Heart right ventricle (tissue), 16 donors: ENCODE results near the gene PRKACA. TPM values are rescaled to one million over a fixed set of nuclear protein-coding genes. Genes with fewer than 3 reads are reported as not detected.

Experiments used
- ATAC-seq, 8 donors: fragments of 200-7000 bp; cut with Tn5 transposase; one replicate each; pipeline ENCODE4 v1.9.1; 2020; ENCODE audit warnings: mild to moderate bottlenecking in 8 of 8, moderate library complexity in 8 of 8, moderate number of reproducible peaks in 1 of 8
- DNase-seq, 2 donors: peaks; one replicate each; pipeline ENCODE4 v3.0.0-alpha.2; 2020
- H3K27ac ChIP-seq, 10 donors: fragments of 200-600 bp; sonication (generic) in 2 of 10; one replicate each; pipeline versions ENCODE4 v1.5.0 to v1.8.0; 2020 to 2022; ENCODE audit warnings: mild to moderate bottlenecking in 3 of 10
- H3K27me3 ChIP-seq, 7 donors: fragments of 200-600 bp; one replicate each; pipeline ENCODE4 v1.8.0; 2021 to 2022; ENCODE audit warnings: mild to moderate bottlenecking in 2 of 7
- H3K36me3 ChIP-seq, 9 donors: fragments of 200-600 bp; sonication (generic) in 1 of 9; one replicate each; pipeline versions ENCODE4 v1.5.0 to v1.8.0; 2020 to 2022; ENCODE audit warnings: mild to moderate bottlenecking in 2 of 9
- H3K4me1 ChIP-seq, 9 donors: fragments of 200-600 bp; sonication (generic) in 1 of 9; one replicate each; pipeline versions ENCODE4 v1.5.0 to v1.8.0; 2020 to 2022; ENCODE audit warnings: mild to moderate bottlenecking in 4 of 9
- H3K4me3 ChIP-seq, 10 donors: fragments of 200-600 bp; sonication (generic) in 2 of 10; one replicate each; pipeline versions ENCODE4 v1.5.0 to v1.8.0; 2020 to 2022; ENCODE audit warnings: mild to moderate bottlenecking in 7 of 10, moderate library complexity in 2 of 10
- H3K9me3 ChIP-seq, 11 donors: fragments of 200-600 bp in 10 of 11; sonication (generic) in 2 of 11; one replicate each; pipeline versions ENCODE4 v1.5.0 to v1.8.0; 2013 to 2022; ENCODE audit warnings: mild to moderate bottlenecking in 2 of 11, control low read depth in 1 of 11, moderate library complexity in 1 of 11
- CTCF ChIP-seq, 9 donors: fragments of 200-600 bp; sonication (generic) in 2 of 9; IDR thresholded peaks; one replicate each; pipeline versions ENCODE4 v1.5.0 to v1.8.0; 2021 to 2022; ENCODE audit warnings: antibody characterized with exemption in 9 of 9, mild to moderate bottlenecking in 5 of 9, moderate library complexity in 1 of 9
- WGBS, 2 donors: extraction: QIAGEN DNeasy Blood & Tissue Kit; methylation state at CpG; one replicate each; pipeline ENCODE4 v1.1.7; 2013; ENCODE audit warnings: inconsistent platforms in 1 of 2; 5-methylcytosine and 5-hydroxymethylcytosine counted together
- intact Hi-C, 10 donors: fragments of 100-400 bp; cut with DNase I; formaldehyde crosslinking; loops; one replicate each; pipeline versions ENCODE4 v1.11.1 to v1.14.2; 2022
- polyA plus RNA-seq, 2 donors: library from polyadenylated mRNA; stranded (reverse); fragments of 200-250 nt; gene quantifications; one replicate each; pipeline ENCODE4 v1.2.3, GENCODE V29; 2013
- total RNA-seq, 10 donors: library from RNA; stranded (reverse); fragmentation: NEBNext Ultra II Directional in 3 of 10; extraction: Animal tissue kit (Norgen Biotek cat#: 25700) in 3 of 10; gene quantifications; one replicate each; pipeline versions ENCODE4 v1.2.1 to v1.2.4, GENCODE V29; 2021 to 2023
- donor health status: Arrhythmogenic right ventricular cardiomyopathy.
- donor health status: ischemic (EF 13 %, LVEDD 7.1; RV severe dilation, severe dysfunction).
- donor health status: healthy with polysubstance abuse.
- donor health status: DM: no; HTN: yes; CAD: no.
- donor health status: DM: no; HTN: no; CAD: no.
- donor health status: ischemic (EF 25% LVEDD 6.9; RV normal size, moderate dysfunction).
- donor health status: ischemic (EF 25% LVEDD 5.7; RV mildly dilated, moderate dysfunction).
- donor health status: healthy.
- donor health status: DM: yes; HTN: yes; CAD: no.
- donor health status: Ischemic cardiomyopathy.
- donor health status: ischemic (EF 35%, LVEDD 5.7; RV mildly dilated, moderate dysfunction).
- donor health status: nonischemic (EF 11% LVEDD 7.7; RV severe dilation, severe dysfunction).
- donor health status: DM: yes; HTN: yes; CAD: no.
- donor health status: PGD.
- donor health status: ischemic (EF 29% LVEDD 5.4; RV normal size, mild dysfunction).
- donor health status: nonischemic (EF 23%, LVEDD 6.1; RV moderate dilation, normal function).

The PRKACA gene
- total and polyA plus RNA-seq, 12 donors = 196 to 691 (median 508) TPM

GRCh38 chr19:14136509-14137281 is 19.1 kb upstream of the PRKACA start, which contains the start of gene ASF1B:
Gene ASF1B, minus strand, starts transcription at chr19:14136589. Its CDS starts 133 bp downstream, at chr19:14136456.
- DNase-seq = peak; percentile 99
- WGBS, 2 donors = 0% methylated on average over 78 of the region's 78 CpGs
- Histone ChIP-seq H3K4me1 (peaks cover 3 to 49% (median 31%) of the 10 kb centered on the region in 9 donors), H3K9me3 (no peaks in the 10 kb centered on the region), H3K36me3 (no peaks in the 10 kb centered on the region), H3K27me3 (no peaks in the 10 kb centered on the region), H3K27ac (peak within 1 kb of the TSS; percentile 83 to 97 (median 92)), H3K4me3 (peak within 1 kb of the TSS; percentile 56 to 91 (median 74))
- intact Hi-C loops = loop anchor here in 8 of 10 donors (1.0 to 10.0 kb wide), 10 partner anchors 18 to 338 kb away; partner anchors contain the start of genes MISP3 (in 3 of the 8), C19orf67 (in 1 of the 8), PTGER1 (in 1 of the 8) and SAMD1 (in 1 of the 8)
- peak; percentile 60 to 98 (median 91) for TF ChIP-seq CTCF (IDR thresholded peaks at IDR 0.05)
- ATAC-seq = peak; percentile 93 to 96 (median 95)

- TF ChIP-seq CTCF (IDR thresholded peaks at IDR 0.05) = no peak
- no peak for ATAC-seq
- H3K4me1 ChIP-seq = peaks cover 3 to 50% (median 31%) of the 10 kb centered on the region in 9 donors
- peak overlapping the region in 6 of 10 donors; percentile 17 to 96 (median 61) for H3K27ac ChIP-seq
- peak overlapping the region; percentile 29 to 88 (median 61) for H3K4me3 ChIP-seq
- H3K27me3 ChIP-seq = no peaks in the 10 kb centered on the region
- 1% methylated on average over 32 to 38 of the region's 38 CpGs for WGBS, 2 donors
- H3K9me3 ChIP-seq = no peaks in the 10 kb centered on the region
- H3K36me3 ChIP-seq = no peaks in the 10 kb centered on the region
- intact Hi-C loops = loop anchor here in 8 of 10 donors (1.0 to 10.0 kb wide), 10 partner anchors 18 to 339 kb away; partner anchors contain the start of genes MISP3 (in 3 of the 8), C19orf67 (in 1 of the 8), PTGER1 (in 1 of the 8) and SAMD1 (in 1 of the 8)
- no peak for DNase-seq
Observed at GRCh38 chr19:14135985-14136508, 18.5 kb upstream of the PRKACA start.

- no peak for TF ChIP-seq CTCF (IDR thresholded peaks at IDR 0.05)
- Histone ChIP-seq H3K27me3 (no peaks in the 10 kb centered on the region), H3K27ac (no peak overlapping the region), H3K36me3 (no peaks in the 10 kb centered on the region), H3K4me3 (peak overlapping the region in 3 of 10 donors; percentile 61 to 78 (median 69)), H3K4me1 (peaks cover 3 to 53% (median 31%) of the 10 kb centered on the region in 9 donors), H3K9me3 (no peaks in the 10 kb centered on the region)
- no peak for ATAC-seq
- WGBS, 2 donors = 50 to 58% methylated on average over 6 of the region's 6 CpGs
- DNase-seq = no peak
- intact Hi-C loops = loop anchor here in 7 of 10 donors (5.0 to 10.0 kb wide), 7 partner anchors 43 to 339 kb away; partner anchors contain the start of genes MISP3 (in 2 of the 7), C19orf67 (in 1 of the 7), PTGER1 (in 1 of the 7) and SAMD1 (in 1 of the 7)
Observed at GRCh38 chr19:14135355-14135754, 17.8 kb upstream of the PRKACA start.

- TF ChIP-seq CTCF (IDR thresholded peaks at IDR 0.05) = no peak
- peaks cover 0 to 43% (median 18%) of the 10 kb centered on the region in 9 donors for H3K4me1 ChIP-seq
- no peaks in the 10 kb centered on the region for H3K9me3 ChIP-seq
- peak; percentile 84 to 94 (median 90) for ATAC-seq
- no peak overlapping the region for H3K4me3 ChIP-seq
- 63 to 64% methylated on average over 4 of the region's 4 CpGs for WGBS, 2 donors
- intact Hi-C loops = no loop called here
- H3K36me3 ChIP-seq = no peaks in the 10 kb centered on the region
- H3K27me3 ChIP-seq = no peaks in the 10 kb centered on the region
- DNase-seq = peak in 1 of 2 donors; percentile 55
- H3K27ac ChIP-seq = peak overlapping the region; percentile 5 to 83 (median 77)
Observed at GRCh38 chr19:14127929-14128509, 10.5 kb upstream of the PRKACA start.
